Keratinocyte (primary cell): ENCODE results near the gene MYO7B.

Source experiments
- CTCF ChIP-seq, 3 experiments: IDR thresholded peaks in 1 of 3; conservative IDR thresholded peaks in 1 of 3; optimal IDR thresholded peaks in 1 of 3; 2 replicates in 2 of 3; 3 replicates in 1 of 3; pipeline versions ENCODE3 to v1.5.1; 2011; ENCODE audit warnings: low read length in 3 of 3, mild to moderate bottlenecking in 3 of 3, moderate library complexity in 2 of 3, control low read depth in 1 of 3, inconsistent platforms in 1 of 3; ENCODE audit not compliant: insufficient read depth in 2 of 3; ENCODE audit errors: extremely low read depth in 1 of 3
- EZH2 ChIP-seq: IDR thresholded peaks from one replicate; pipeline ENCODE4 v1.6.1; 2012; ENCODE audit warnings: inconsistent platforms, mild to moderate bottlenecking, low read length, moderate library complexity

DNA sequence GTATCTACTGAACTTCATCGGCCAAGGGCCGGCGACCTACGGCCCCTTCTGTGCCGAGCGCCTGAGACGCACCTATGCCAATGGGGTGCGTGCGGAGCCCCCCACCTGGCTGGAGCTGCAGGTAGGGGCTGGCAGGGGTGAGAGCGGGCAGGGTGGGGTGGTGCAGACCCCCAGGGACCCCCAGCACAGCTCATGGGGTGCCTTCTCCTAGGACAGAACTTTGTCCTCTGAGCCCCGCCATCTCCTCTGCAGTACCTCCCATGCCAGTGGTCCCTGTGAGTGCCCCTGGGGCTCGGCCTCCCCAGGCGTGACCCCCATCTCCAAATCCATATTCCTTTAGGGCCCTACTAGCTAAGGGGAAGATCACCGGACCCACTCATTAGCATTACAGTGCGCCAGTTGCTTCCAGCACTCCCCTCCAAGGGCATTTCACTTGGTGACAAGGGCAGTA, 86.5 kb downstream of the MYO7B start:
- no peak for TF ChIP-seq CTCF (optimal IDR thresholded peaks at IDR 0.05 in 1 of 3, IDR thresholded peaks at IDR 0.05 in 1 of 3, conservative IDR thresholded peaks at IDR 0.05 in 1 of 3; ENCODE audit: extremely low read depth in 1 of 3, insufficient read depth in 2 of 3, low read length in 3 of 3)
- no peak for TF ChIP-seq EZH2
